Fibroblast of skin of scalp (primary cell): ENCODE data around the gene MX1.

ENCODE experiments used
- DNase-seq: peaks from one replicate; pipeline ENCODE4 v3.0.0-alpha.2; 2013

Gene MX1

GRCh38 chr21:41432562-41433460, 6.8 kb downstream of the MX1 start:
- no peak for DNase-seq

GRCh38 chr21:41433566-41433965, 7.5 kb downstream of the MX1 start:
- no peak for DNase-seq

GRCh38 chr21:41435706-41436105, 9.7 kb downstream of the MX1 start:
- DNase-seq, result no peak

- DNase-seq, result no peak
Observed at GRCh38 chr21:41437729-41438128, 11.7 kb downstream of the MX1 start.

GRCh38 chr21:41438425-41439113, 12.5 kb downstream of the MX1 start:
- no peak for DNase-seq

- DNase-seq, result peak; percentile 11
Observed at GRCh38 chr21:41439248-41439647, 13.2 kb downstream of the MX1 start.

- DNase-seq, result no peak
Observed at GRCh38 chr21:41441546-41441945, 15.5 kb downstream of the MX1 start.

GRCh38 chr21:41442481-41443186, 16.6 kb downstream of the MX1 start:
- DNase-seq, result peak; percentile 46

- DNase-seq, result no peak
Observed at GRCh38 chr21:41443562-41443961, 17.5 kb downstream of the MX1 start.

- no peak for DNase-seq
Observed at GRCh38 chr21:41444703-41445464, 18.8 kb downstream of the MX1 start.

- no peak for DNase-seq
Observed at GRCh38 chr21:41445465-41445862, 19.4 kb downstream of the MX1 start.

GRCh38 chr21:41446586-41446985, 20.5 kb downstream of the MX1 start:
- peak; percentile 11 for DNase-seq

- DNase-seq, result no peak
Observed at GRCh38 chr21:41447356-41447755, 21.3 kb downstream of the MX1 start.

GRCh38 chr21:41449613-41450012, 23.6 kb downstream of the MX1 start:
- no peak for DNase-seq

- no peak for DNase-seq
Observed at GRCh38 chr21:41451753-41452676, 26.0 kb downstream of the MX1 start.

- DNase-seq, result no peak
Observed at GRCh38 chr21:41453198-41453597, 27.2 kb downstream of the MX1 start.

- no peak for DNase-seq
Observed at GRCh38 chr21:41453761-41454160, 27.7 kb downstream of the MX1 start.

- no peak for DNase-seq
Observed at GRCh38 chr21:41458121-41458520, 32.1 kb downstream of the MX1 start.

GRCh38 chr21:41458559-41458958, 32.5 kb downstream of the MX1 start:
- DNase-seq, result no peak

- DNase-seq, result no peak
Observed at GRCh38 chr21:41459884-41460534, 34.0 kb downstream of the MX1 start.
